Measurements from ENCODE around the gene ADTRP.

The ADTRP gene

GRCh38 chr6:11755725-11756124, 22.9 kb downstream of the ADTRP start:
- H3K79me2 ChIP-seq (ENCODE audit: insufficient read depth, low read length), result no peaks in the 10 kb centered on the region
- no peak overlapping the region for H3K4me2 ChIP-seq (ENCODE audit: low read depth, low read length, poor library complexity, severe bottlenecking)
- no peaks in the 10 kb centered on the region for H3K9me3 ChIP-seq (ENCODE audit: insufficient read depth, low read length)
- H4K20me1 ChIP-seq (ENCODE audit: low read depth, low read length), result no peaks in the 10 kb centered on the region
- no peak for TF ChIP-seq EZH2phosphoT487 (conservative IDR thresholded peaks at IDR 0.05; ENCODE audit: low read length)
- TF ChIP-seq, protein P1, sequence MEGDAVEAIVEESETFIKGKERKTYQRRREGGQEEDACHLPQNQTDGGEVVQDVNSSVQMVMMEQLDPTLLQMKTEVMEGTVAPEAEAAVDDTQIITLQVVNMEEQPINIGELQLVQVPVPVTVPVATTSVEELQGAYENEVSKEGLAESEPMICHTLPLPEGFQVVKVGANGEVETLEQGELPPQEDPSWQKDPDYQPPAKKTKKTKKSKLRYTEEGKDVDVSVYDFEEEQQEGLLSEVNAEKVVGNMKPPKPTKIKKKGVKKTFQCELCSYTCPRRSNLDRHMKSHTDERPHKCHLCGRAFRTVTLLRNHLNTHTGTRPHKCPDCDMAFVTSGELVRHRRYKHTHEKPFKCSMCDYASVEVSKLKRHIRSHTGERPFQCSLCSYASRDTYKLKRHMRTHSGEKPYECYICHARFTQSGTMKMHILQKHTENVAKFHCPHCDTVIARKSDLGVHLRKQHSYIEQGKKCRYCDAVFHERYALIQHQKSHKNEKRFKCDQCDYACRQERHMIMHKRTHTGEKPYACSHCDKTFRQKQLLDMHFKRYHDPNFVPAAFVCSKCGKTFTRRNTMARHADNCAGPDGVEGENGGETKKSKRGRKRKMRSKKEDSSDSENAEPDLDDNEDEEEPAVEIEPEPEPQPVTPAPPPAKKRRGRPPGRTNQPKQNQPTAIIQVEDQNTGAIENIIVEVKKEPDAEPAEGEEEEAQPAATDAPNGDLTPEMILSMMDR (IDR thresholded peaks at IDR 0.05; ENCODE audit: insufficient read depth, low read length, poor library complexity, severe bottlenecking), result no peak
- no peaks in the 10 kb centered on the region for H3K36me3 ChIP-seq (ENCODE audit: low read length)
- no peak overlapping the region for H3K9ac ChIP-seq (ENCODE audit: low read length)
- H3K27me3 ChIP-seq (ENCODE audit: low read length), result 0 out of 2 replicates have a peak, but pooled peaks cover 4% of the 10 kb centered on the region
- no peak overlapping the region for H2AFZ ChIP-seq (ENCODE audit: low read depth, low read length, severe bottlenecking)
- no peaks in the 10 kb centered on the region for H3F3A ChIP-seq (ENCODE audit: insufficient read depth)
- H3K27ac ChIP-seq (ENCODE audit: low read depth, low read length), result no peak overlapping the region
- no peaks in the 10 kb centered on the region for H3K9me2 ChIP-seq (replicated peaks; ENCODE audit: insufficient read depth, low read length)
- H3K4me3 ChIP-seq (ENCODE audit: insufficient read depth, low read length, poor library complexity, severe bottlenecking), result no peak overlapping the region

DNA sequence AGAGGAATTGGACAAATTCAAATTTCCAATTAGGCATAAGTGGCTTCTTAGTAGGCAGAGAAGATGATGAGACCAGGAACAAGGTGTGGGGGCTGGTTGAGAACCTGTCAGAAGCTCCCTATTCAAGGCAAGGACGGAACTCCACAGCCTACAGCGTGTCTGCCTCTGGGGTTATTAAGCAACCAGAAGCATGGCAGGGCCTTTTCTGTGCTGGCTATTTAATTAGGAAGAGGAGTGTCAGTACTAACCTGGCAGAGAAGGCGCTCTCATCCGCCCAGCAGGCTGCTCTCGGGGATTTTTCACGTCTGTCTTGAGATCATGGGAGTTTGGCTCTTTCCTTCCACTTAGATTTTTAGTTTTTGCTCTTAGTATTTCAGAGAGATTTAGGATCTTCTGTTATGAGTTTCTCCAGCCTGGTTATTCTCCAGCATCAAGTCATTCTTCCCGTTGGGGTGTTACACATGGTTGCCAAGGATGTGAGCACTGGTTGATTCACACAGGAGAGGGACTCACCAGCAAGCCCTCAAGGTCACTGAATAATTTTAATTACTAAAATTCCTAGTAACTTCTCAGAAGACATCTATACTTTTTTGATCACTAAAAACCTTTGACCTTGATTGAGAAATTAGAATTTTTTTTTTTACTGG, 23.9 kb downstream of the ADTRP start:
- TF ChIP-seq, protein P1 (IDR thresholded peaks at IDR 0.05; ENCODE audit: insufficient read depth, low read length, poor library complexity, severe bottlenecking), result no peak
- no peak for TF ChIP-seq EZH2phosphoT487 (conservative IDR thresholded peaks at IDR 0.05; ENCODE audit: low read length)
- H2AFZ ChIP-seq (ENCODE audit: low read depth, low read length, severe bottlenecking), result no peak overlapping the region
- H3K9me2 ChIP-seq (replicated peaks; ENCODE audit: insufficient read depth, low read length), result no peaks in the 10 kb centered on the region
- H3K9me3 ChIP-seq (ENCODE audit: insufficient read depth, low read length), result no peaks in the 10 kb centered on the region
- H3K79me2 ChIP-seq (ENCODE audit: insufficient read depth, low read length), result no peaks in the 10 kb centered on the region
- no peak overlapping the region for H3K4me2 ChIP-seq (ENCODE audit: low read depth, low read length, poor library complexity, severe bottlenecking)
- H3K9ac ChIP-seq (ENCODE audit: low read length), result no peak overlapping the region
- H3F3A ChIP-seq (ENCODE audit: insufficient read depth), result no peaks in the 10 kb centered on the region
- H3K27me3 ChIP-seq (ENCODE audit: low read length), result 0 out of 2 replicates have a peak, but pooled peaks cover 4% of the 10 kb centered on the region
- no peak overlapping the region for H3K27ac ChIP-seq (ENCODE audit: low read depth, low read length)
- H4K20me1 ChIP-seq (ENCODE audit: low read depth, low read length), result no peaks in the 10 kb centered on the region
- no peak overlapping the region for H3K4me3 ChIP-seq (ENCODE audit: insufficient read depth, low read length, poor library complexity, severe bottlenecking)
- no peaks in the 10 kb centered on the region for H3K36me3 ChIP-seq (ENCODE audit: low read length)

DNA sequence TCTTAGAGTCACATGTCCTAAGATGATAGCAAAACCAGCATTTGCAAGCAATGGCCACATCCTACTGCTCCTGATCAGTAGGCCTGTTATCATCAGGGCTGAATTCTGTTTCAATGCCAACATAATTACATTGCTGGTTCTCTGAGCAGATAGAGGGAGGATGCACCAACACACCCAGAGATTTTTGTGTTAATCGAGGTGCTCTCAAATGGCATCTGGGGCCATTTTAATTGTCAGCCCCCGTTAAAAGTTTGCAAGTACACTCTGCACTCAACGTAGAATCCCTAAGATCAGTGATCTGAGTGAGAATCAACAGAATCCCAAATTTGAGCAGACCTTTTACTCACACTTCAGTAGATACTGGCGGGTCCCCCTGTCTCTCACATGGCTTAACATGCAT, 24.8 kb downstream of the ADTRP start:
- Histone ChIP-seq H3K4me3 (ENCODE audit: insufficient read depth, low read length, poor library complexity, severe bottlenecking) (no peak overlapping the region), H4K20me1 (ENCODE audit: low read depth, low read length) (no peaks in the 10 kb centered on the region), H3K9me3 (ENCODE audit: insufficient read depth, low read length) (no peaks in the 10 kb centered on the region), H3K27me3 (ENCODE audit: low read length) (0 out of 2 replicates have a peak, but pooled peaks cover 4% of the 10 kb centered on the region), H3K4me2 (ENCODE audit: low read depth, low read length, poor library complexity, severe bottlenecking) (no peak overlapping the region), H2AFZ (ENCODE audit: low read depth, low read length, severe bottlenecking) (no peak overlapping the region), H3K9me2 (replicated peaks; ENCODE audit: insufficient read depth, low read length) (no peaks in the 10 kb centered on the region), H3K79me2 (ENCODE audit: insufficient read depth, low read length) (no peaks in the 10 kb centered on the region), H3K9ac (ENCODE audit: low read length) (no peak overlapping the region), H3K36me3 (ENCODE audit: low read length) (no peaks in the 10 kb centered on the region), H3K27ac (ENCODE audit: low read depth, low read length) (no peak overlapping the region), H3F3A (ENCODE audit: insufficient read depth) (no peaks in the 10 kb centered on the region)
- TF ChIP-seq, protein P1 (IDR thresholded peaks at IDR 0.05; ENCODE audit: insufficient read depth, low read length, poor library complexity, severe bottlenecking), result no peak
- no peak for TF ChIP-seq EZH2phosphoT487 (conservative IDR thresholded peaks at IDR 0.05; ENCODE audit: low read length)
